Measurements from ENCODE around the gene DSCAM. TPM values are rescaled to one million over a fixed set of nuclear protein-coding genes. Genes with fewer than 3 reads are reported as not detected.

Gene DSCAM
- total and polyA plus RNA-seq, 2 donors (not counting 1 experiment from before 2014, with no cell fraction given): under 0.01 to 0.01 TPM

GRCh38 chr21:40291560-40291959, 555.4 kb downstream of the DSCAM start:
- no peak overlapping the region for H3K4me2 ChIP-seq (ENCODE audit: extremely low read depth, insufficient read depth, low read length)
- no peaks in the 10 kb centered on the region for H3K27me3 ChIP-seq (ENCODE audit: control insufficient read depth, insufficient read depth, low read length)
- H3K27ac ChIP-seq (ENCODE audit: insufficient read depth, low read length): no peak overlapping the region
- no peaks in the 10 kb centered on the region for H3K36me3 ChIP-seq (ENCODE audit: control insufficient read depth, insufficient read depth, low read length)
- no peaks in the 10 kb centered on the region for H4K20me1 ChIP-seq (ENCODE audit: control insufficient read depth, extremely low read depth, insufficient read depth, low read length)
- H3K79me2 ChIP-seq (ENCODE audit: control insufficient read depth, insufficient read depth, low read length): no peaks in the 10 kb centered on the region
- no peaks in the 10 kb centered on the region for H3K4me1 ChIP-seq (ENCODE audit: control insufficient read depth, extremely low read depth, insufficient read depth, low read length)
- TF ChIP-seq EZH2 (IDR thresholded peaks at IDR 0.05; ENCODE audit: low read length, missing control alignments): no peak
- no peak for TF ChIP-seq CTCF (conservative IDR thresholded peaks at IDR 0.05 in 1 of 2, IDR thresholded peaks at IDR 0.05 in 1 of 2; ENCODE audit: low read depth in 1 of 2, low read length in 2 of 2)
- peaks cover 2% of the 10 kb centered on the region for H3K9me3 ChIP-seq (ENCODE audit: control insufficient read depth, insufficient read depth, low read depth, low read length)
- H3K4me3 ChIP-seq (replicated peaks in 1 of 4; ENCODE audit: control extremely low read depth in 1 of 4, insufficient read depth in 1 of 4, low read depth in 3 of 4, low read length in 4 of 4): no peak overlapping the region
- H2AFZ ChIP-seq (ENCODE audit: low read length): no peak overlapping the region
- no peak for DNase-seq (ENCODE audit: low read depth in 2 of 2)
- H3K9ac ChIP-seq (ENCODE audit: insufficient read depth, low read length): no peak overlapping the region

GRCh38 chr21:40284409-40284808, 562.5 kb downstream of the DSCAM start:
- DNase-seq (ENCODE audit: low read depth in 2 of 2): no peak
- Histone ChIP-seq H3K36me3 (ENCODE audit: control insufficient read depth, insufficient read depth, low read length) (no peaks in the 10 kb centered on the region), H2AFZ (ENCODE audit: low read length) (no peak overlapping the region), H4K20me1 (ENCODE audit: control insufficient read depth, extremely low read depth, insufficient read depth, low read length) (no peaks in the 10 kb centered on the region), H3K4me2 (ENCODE audit: extremely low read depth, insufficient read depth, low read length) (no peak overlapping the region), H3K4me1 (ENCODE audit: control insufficient read depth, extremely low read depth, insufficient read depth, low read length) (no peaks in the 10 kb centered on the region), H3K9ac (ENCODE audit: insufficient read depth, low read length) (no peak overlapping the region), H3K4me3 (replicated peaks in 1 of 4; ENCODE audit: control extremely low read depth in 1 of 4, insufficient read depth in 1 of 4, low read depth in 3 of 4, low read length in 4 of 4) (no peak overlapping the region), H3K27ac (ENCODE audit: insufficient read depth, low read length) (no peak overlapping the region), H3K9me3 (ENCODE audit: control insufficient read depth, insufficient read depth, low read depth, low read length) (peaks cover 2% of the 10 kb centered on the region), H3K27me3 (ENCODE audit: control insufficient read depth, insufficient read depth, low read length) (no peaks in the 10 kb centered on the region), H3K79me2 (ENCODE audit: control insufficient read depth, insufficient read depth, low read length) (no peaks in the 10 kb centered on the region)
- no peak for TF ChIP-seq CTCF (conservative IDR thresholded peaks at IDR 0.05 in 1 of 2, IDR thresholded peaks at IDR 0.05 in 1 of 2; ENCODE audit: low read depth in 1 of 2, low read length in 2 of 2)
- TF ChIP-seq EZH2 (IDR thresholded peaks at IDR 0.05; ENCODE audit: low read length, missing control alignments): no peak

DNA sequence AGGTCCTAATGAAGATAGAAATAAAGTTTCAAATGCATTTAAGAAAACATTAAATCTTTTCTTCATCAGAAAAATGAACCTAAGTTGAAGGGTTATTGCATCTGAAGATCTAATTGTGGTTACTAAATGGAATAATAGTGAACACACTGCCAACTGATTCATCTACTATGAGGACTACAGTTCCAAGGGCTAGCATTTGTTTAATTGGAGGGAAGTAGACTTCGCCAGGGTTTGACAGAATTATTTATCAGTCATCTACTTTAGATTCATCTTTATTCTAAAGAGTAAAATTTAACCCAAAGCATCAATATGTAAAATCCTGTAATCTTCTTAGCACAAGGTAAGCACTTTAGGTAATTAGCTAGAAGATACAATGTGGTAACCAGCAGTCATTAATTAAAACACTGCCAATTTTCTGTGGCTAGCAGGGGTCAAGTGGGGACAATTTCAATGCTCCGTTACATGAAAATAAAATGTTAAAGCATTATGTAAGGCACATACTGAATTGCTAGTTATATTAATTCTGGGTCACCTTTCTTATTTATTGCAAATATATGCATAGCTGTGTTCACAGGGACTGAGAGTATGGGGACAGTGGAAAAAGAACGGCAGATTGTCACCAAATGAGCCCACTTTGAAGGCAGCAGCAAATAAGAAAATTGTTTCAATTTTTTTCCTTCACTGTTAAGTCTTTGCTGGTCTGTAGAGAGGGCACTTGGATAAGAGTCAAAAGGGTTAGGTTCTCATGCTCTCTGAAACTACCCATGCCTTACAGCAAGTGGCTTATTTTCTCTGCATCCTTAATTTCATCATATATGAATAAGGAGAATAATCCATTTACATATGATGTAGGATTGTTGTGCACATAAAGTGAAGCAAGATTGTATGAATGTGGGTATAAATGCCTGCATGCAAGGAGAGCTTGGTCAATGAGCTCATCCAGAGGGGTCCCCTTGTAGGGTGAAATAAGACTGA, 563.8 kb downstream of the DSCAM start:
- Histone ChIP-seq H3K27ac (ENCODE audit: insufficient read depth, low read length) (no peak overlapping the region), H3K27me3 (ENCODE audit: control insufficient read depth, insufficient read depth, low read length) (no peaks in the 10 kb centered on the region), H3K9me3 (ENCODE audit: control insufficient read depth, insufficient read depth, low read depth, low read length) (peaks cover 2% of the 10 kb centered on the region), H3K79me2 (ENCODE audit: control insufficient read depth, insufficient read depth, low read length) (no peaks in the 10 kb centered on the region), H3K4me3 (replicated peaks in 1 of 4; ENCODE audit: control extremely low read depth in 1 of 4, insufficient read depth in 1 of 4, low read depth in 3 of 4, low read length in 4 of 4) (no peak overlapping the region), H2AFZ (ENCODE audit: low read length) (no peak overlapping the region), H4K20me1 (ENCODE audit: control insufficient read depth, extremely low read depth, insufficient read depth, low read length) (no peaks in the 10 kb centered on the region), H3K4me2 (ENCODE audit: extremely low read depth, insufficient read depth, low read length) (no peak overlapping the region), H3K9ac (ENCODE audit: insufficient read depth, low read length) (no peak overlapping the region), H3K4me1 (ENCODE audit: control insufficient read depth, extremely low read depth, insufficient read depth, low read length) (no peaks in the 10 kb centered on the region), H3K36me3 (ENCODE audit: control insufficient read depth, insufficient read depth, low read length) (no peaks in the 10 kb centered on the region)
- no peak for DNase-seq (ENCODE audit: low read depth in 2 of 2)
- TF ChIP-seq EZH2 (IDR thresholded peaks at IDR 0.05; ENCODE audit: low read length, missing control alignments): no peak
- TF ChIP-seq CTCF (conservative IDR thresholded peaks at IDR 0.05 in 1 of 2, IDR thresholded peaks at IDR 0.05 in 1 of 2; ENCODE audit: low read depth in 1 of 2, low read length in 2 of 2): no peak
